ENCODE measurements around the gene SLC22A31.
"Not testable (repeated sequence)": the region's sequence is repeated elsewhere in the genome, so short reads cannot be mapped to it uniquely, and the experiment has no call there.

SLC22A31 gene

DNA sequence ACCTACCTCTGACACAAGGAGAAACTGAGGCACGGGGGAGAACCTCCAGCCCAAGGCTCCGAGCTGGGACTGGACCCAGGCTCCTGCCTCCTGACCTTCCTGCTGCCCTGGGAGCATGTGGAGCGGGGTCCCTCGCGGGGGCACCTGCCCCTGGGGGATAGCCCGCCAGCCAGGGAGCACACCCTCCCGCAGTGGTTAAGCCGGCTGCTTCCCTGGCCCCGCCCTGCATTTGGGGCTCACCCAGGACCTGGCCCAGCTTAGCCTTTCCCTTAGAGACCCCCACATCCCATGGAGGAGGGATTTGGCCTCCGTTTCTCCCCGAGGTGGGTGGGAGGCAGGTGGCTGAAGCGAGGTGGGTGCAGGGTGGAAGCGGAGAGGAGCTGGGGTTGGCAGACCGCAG, 30.6 kb downstream of the SLC22A31 start:
- TF ChIP-seq, protein P1, sequence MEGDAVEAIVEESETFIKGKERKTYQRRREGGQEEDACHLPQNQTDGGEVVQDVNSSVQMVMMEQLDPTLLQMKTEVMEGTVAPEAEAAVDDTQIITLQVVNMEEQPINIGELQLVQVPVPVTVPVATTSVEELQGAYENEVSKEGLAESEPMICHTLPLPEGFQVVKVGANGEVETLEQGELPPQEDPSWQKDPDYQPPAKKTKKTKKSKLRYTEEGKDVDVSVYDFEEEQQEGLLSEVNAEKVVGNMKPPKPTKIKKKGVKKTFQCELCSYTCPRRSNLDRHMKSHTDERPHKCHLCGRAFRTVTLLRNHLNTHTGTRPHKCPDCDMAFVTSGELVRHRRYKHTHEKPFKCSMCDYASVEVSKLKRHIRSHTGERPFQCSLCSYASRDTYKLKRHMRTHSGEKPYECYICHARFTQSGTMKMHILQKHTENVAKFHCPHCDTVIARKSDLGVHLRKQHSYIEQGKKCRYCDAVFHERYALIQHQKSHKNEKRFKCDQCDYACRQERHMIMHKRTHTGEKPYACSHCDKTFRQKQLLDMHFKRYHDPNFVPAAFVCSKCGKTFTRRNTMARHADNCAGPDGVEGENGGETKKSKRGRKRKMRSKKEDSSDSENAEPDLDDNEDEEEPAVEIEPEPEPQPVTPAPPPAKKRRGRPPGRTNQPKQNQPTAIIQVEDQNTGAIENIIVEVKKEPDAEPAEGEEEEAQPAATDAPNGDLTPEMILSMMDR (IDR thresholded peaks at IDR 0.05; ENCODE audit: low read depth, low read length) = no peak
- H3K4me3 ChIP-seq (ENCODE audit: low read depth, low read length) = no peak overlapping the region

DNA sequence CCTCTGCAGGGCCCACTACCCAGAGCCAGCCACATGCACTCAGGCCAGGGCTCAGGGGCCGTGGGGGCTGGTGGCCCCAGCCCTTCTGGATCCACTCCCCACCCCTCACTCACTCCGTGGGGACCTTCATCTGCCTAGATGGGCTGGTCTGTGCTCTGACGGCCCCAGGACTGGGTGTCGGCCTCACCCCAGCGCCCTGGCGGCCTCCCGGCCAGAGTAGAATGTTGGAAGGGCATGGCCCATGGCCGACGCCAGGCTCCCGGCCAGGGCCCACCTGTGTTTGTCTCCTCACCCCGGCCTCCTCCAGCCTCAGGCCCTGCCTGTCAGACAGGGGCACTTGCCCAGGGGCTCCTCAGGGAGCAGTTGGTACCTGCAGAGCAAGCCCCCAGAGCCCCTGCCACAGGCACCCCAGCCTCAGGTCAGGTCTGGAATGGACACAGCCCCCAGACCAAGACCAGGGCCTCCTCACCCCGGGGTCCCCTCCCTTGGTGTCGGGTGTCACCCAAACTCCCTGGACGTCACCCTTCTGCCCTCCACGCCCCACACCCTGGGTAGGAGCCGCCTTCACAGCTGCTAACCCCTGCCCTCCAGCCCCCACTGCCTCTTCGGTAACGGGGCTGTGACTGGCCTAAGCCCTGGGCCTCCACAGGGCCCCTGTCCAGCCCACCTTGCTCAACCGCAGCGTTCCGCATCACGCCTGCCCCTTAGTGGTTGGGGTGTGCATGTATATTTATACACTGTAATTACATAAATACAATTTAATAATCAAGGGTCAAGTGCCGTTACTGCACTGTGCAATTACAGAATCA, 31.8 kb downstream of the SLC22A31 start:
- TF ChIP-seq, protein P1 (IDR thresholded peaks at IDR 0.05; ENCODE audit: low read depth, low read length) = no peak
- no peak overlapping the region for H3K4me3 ChIP-seq (ENCODE audit: low read depth, low read length)

DNA sequence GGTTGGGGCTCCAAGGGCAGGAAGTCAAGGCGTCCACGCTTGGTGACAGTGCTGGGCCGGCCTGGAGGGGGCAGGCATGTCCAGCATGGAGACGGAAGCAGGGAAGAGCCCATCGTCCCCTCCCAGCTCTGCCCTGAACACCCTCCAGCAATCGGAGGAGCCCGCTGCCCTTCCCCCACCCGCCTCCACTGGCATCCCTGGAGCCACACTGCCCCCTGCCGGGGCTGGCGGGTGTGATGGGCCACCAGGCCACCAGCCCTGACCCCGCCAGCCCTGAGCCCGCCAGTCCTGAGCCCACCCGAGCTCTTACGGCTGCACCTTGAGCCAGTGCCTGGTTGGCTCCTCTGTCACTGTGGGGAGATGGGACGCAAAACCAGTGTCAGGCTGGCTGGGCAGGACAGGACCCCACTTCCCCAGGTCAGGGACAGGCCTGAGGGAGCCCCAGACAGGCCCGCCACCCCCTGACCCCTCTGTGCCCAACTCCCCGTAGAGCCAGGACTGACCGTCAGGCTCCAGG, 32.9 kb downstream of the SLC22A31 start:
- no peak overlapping the region for H3K4me3 ChIP-seq (ENCODE audit: low read depth, low read length)
- TF ChIP-seq, protein P1 (IDR thresholded peaks at IDR 0.05; ENCODE audit: low read depth, low read length) = peak; percentile 86

DNA sequence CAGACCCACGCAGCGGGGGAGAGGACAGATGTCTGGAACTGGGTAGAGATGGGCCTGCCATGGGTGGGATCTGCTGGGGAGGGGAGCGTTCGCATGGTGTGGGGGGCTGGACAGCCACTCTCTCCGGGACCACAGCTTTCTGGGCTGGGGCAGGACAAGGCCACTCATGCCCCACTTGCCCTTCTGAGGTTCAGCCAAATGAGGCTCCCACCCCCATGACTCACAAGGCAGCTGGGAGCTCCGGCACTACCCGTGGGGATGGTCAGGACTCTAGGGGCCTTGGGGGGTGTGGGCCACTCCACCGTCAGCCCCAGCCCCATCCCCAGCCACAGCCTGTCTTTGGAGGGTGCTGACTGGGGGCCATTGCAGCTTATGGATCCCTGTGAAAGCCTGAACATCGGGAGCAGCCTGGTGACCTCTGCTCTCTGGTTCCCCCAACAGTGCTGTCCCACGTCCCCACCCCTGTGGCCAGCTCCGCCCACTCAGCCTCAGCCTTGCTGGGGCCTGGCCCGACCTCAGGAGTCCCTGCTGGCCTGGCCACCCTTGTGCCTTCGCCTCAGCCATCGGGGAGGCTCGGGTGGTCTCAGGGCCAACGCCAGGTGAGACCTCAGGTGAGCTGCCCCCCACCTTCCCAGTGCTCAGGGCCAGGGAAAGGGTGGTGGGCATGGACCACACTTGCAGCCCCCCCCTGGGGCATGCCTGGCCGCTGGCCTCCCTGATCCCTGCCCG, 33.5 kb downstream of the SLC22A31 start:
- TF ChIP-seq, protein P1 (IDR thresholded peaks at IDR 0.05; ENCODE audit: low read depth, low read length) = no peak
- no peak overlapping the region for H3K4me3 ChIP-seq (ENCODE audit: low read depth, low read length)

DNA sequence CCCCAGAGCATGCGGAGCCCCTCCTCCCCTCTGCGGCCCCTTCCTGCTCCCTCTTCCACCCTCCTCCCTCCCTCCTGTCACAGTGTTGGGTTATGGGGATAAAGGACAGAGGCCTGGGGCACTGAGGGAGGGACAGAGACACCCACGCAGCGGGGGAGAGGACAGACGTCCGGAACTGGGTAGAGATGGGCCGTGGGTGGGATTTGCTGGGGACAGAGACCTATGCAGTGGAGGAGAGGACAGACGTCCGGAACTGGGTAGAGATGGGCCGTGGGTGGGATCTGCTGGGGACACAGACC, 34.7 kb downstream of the SLC22A31 start:
- H3K4me3 ChIP-seq (ENCODE audit: low read depth, low read length) = not testable (repeated sequence)

DNA sequence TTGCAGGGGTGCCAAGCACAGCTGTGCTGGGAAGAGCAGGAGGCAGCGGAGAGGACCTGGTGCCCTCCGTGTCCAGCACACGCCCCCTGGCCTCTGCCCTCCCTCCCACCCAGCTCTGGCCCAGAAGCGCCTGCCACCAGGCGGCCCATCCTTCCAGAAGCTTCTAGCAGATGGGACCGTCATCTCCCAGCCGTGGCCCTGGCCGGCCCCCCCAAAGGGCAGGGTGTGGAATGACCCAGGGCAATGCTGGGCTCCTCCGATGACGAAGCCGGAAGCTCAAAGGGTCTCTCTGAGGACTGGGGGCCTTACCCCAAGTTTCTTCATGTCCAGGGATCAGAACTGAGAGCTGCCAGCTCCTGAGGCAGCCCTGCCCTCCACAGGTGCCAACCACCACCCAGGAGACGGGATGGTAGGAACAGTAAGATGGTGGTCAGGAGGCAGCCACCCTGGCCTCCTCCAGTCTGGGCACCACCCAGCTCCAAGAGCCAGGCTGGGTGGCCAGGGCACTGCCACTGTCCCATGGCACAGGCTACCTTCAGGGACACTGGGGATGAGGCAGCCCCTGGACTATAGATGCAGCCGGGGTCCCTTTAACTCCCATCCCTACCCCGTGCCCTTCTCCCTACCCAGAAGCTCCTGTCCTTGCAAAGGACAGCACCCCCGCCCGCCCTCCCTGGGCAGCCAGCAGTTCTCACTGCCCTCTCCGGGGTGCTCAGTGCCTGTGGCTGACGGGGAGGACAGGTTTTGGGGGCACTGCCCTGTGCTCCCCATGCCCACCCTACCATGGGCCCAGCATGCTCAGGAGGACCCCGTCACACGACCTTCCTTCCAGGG, 35.3 kb downstream of the SLC22A31 start:
- no peak overlapping the region for H3K4me3 ChIP-seq (ENCODE audit: low read depth, low read length)
- TF ChIP-seq, protein P1 (IDR thresholded peaks at IDR 0.05; ENCODE audit: low read depth, low read length) = no peak

DNA sequence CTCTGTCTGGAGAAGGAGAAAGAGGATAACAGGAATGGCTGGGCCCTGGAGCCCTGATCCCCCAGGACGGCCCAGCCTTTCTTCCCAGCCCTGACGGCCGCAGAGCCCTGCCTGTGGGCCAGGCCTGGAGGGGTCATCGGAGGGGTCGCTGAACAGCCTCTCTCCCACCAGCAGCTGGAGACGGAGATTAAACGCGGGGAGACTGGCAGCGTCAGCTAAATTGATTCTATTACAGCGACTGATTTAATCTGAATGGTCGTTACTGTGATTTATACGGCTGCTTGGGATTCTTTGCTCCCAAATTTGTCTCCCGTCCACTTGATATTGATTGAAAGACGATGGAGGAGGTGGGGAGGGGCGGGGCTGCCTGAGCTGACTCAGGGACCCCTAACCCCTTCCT, 35.9 kb downstream of the SLC22A31 start:
- no peak overlapping the region for H3K4me3 ChIP-seq (ENCODE audit: low read depth, low read length)
- TF ChIP-seq, protein P1 (IDR thresholded peaks at IDR 0.05; ENCODE audit: low read depth, low read length) = no peak

Measured in WI38 (cell line).